NCI-H1092 treated with DMSO at 0.1 percent for 48 hours (cell line): Measurements from ENCODE around the gene NECAB2.

ENCODE experiments used
- DNase-seq: peaks from one replicate; lab custom pipeline; 2025; lab: John Stamatoyannopoulos, UW

NECAB2 gene

DNA sequence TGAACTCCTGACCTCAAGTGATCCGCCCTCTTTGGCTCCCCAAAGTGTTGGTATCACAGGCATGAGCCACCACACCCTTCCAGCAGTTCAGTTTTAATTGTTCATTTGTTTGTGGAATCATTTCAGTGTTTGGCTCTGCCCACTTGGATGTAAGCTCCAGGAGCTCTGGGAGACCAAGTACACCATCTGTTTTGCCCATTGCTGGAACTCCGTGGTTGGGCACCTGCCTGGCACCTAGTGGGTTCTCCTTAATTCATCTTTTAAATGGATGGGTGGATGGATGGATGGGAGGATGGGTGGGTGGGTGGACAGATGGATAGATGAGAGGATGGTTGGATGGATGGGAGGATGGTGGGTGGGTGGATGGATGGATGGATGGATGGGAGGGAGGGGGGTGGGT lies 953 bp upstream of the NECAB2 start:
- DNase-seq = no peak

DNA sequence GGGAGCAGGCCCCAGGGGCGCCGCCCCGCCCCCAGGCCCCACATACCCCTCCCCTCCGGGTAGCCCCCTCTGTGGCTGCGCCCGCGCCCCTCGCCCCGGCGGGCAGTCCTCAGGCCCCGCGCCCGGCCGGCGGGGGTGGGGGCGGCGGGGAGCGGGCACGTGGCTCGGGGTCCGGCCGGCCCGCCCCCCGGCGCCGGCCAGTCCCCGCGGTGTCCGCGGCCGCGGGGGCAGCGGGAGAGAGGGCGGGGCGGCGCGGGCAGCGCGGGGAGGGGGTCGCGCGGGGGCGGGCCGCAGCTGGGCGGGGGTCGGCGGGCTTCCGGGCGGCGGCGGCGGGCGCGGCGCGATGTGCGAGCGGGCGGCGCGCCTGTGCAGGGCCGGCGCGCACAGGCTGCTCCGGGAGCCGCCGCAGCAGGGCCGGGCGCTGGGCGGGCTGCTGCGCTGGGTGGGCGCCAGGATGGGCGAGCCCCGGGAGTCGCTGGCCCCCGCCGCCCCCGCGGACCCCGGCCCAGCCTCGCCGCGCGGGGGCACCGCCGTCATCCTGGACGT lies 335 bp downstream of the NECAB2 start:
- peak; percentile 13 for DNase-seq

DNA sequence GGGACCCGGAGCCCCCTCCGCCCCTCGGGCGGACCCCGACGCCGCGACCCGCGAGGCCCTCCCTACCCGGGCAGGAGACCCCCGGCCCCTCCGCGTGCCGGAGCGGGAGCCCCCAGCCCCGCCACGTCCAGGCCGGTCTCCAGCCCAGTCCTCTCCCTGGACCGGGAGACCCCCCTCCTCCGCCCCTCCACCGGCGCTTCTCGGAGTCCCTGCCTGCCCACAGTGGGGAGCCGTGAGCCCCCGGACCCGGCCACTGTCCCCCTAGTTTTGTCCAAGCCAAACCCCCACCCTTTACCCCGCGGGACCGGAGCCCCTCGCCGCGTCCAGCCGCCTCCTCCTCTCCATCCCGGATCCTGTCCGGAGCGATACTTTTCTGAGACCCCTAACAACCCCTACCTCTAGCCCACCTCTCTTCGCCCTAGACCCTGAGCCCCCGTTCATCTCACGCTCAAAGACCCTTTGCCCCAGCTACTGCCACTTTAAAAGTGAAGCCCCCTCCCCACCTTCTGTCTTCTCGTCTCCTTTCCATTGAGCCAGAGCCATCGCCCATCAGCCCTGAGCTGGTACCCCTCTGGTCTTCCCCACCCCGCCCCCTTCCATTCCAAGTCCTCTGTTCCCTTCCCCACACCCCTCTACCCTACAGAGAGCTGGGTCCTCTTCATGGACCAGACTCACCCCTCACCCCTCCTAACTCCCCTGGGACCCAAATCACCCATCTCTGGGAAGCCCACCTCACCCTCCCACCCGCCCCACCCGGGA lies 1.0 kb downstream of the NECAB2 start:
- DNase-seq = no peak

DNA sequence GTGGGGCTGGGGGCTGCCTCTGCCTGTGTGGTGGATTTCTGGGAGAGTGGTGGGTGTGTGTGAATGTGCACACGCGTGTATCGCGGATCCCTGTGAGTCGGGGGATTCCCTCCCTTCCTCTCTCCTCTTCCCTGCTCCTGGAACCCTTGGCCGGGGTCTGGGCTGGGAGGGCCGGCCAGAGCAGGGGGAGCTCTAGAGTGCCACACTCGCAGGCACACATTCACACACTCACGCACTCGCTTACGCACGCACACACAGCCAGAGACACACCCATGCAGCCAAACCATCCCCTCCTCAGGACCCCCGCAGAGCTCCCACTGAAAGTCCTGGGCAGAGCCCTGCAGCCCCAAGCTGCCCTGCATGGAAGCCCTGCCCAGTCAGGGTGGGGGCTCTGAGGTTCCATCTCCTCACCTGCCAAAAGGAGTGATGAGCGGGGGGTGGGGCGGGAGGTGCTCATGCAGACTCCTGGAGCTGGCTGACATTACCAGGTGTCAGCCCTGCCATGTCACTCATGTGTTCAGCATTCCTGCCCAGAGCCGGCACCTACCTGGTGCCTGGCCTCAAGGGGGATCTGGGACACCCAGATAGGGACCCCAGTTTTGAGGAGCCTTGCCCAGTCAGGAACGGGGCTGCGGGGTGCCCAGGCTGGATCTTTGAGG lies 1.9 kb downstream of the NECAB2 start:
- DNase-seq = no peak

DNA sequence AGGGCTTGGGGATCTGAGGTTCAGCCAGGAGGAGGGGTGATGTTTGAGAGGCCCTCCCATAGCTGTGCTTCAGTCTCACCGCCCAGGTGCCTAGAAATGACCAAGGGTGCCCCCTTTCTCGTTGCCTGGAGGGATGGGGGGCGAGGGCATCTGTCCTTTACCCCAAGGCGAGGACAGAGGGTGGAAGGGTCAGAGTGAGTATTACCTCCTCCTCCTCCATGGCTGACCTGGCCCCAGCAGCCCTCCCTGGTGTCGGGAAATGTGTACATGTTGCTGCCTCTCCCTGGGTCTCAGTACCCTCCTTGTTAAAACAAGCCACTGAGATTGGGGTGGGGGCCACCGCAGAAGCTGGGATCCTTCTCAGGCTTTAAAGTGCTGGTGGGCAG lies 2.4 kb downstream of the NECAB2 start:
- no peak for DNase-seq

DNA sequence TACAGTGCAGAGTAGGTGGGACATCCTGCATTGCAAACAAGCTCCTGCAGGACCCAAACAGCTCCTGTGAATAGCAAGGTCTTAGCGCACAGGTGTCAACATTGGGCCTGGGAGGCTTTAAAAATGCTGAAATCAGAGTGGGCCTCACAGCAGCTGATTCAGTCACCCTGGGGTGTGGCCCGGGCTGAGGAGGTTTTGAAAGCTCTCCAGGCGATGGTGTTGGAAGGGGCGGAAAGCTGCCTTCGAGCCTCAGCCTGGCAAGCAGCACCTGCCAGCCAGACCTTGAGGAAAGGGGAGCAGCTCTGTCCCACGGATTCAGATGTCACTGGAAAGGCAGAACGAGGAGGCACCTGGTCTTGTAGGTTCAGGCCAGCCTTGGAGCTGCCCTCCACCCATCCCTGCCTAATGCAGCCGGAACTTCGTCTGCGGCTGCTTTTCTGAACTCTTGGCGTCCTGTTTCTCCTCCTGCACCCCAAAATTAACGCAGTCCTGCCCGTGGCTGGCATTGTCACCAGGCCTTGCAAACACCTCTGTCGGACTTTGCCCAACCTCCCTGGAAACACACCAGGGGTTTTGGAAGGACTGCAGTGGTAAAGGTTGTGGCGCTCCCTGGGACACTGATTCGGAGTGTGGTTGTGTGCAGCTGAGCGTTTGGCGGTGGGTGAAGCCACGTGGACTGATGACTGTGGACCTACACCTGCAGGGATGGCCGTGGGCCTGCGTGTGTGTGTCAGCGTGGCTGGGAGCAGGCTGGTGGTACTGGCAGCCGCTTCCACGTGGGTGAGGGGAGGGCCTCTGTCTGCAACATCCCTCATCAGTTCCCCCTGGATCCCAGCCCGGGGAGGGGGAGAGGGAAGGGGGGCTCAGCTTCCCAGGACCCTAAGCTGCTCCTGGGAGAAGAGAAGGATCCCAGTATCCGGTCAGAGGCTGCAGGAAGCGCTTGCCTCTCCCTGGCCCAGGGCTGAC lies 3.4 kb downstream of the NECAB2 start:
- DNase-seq = no peak

DNA sequence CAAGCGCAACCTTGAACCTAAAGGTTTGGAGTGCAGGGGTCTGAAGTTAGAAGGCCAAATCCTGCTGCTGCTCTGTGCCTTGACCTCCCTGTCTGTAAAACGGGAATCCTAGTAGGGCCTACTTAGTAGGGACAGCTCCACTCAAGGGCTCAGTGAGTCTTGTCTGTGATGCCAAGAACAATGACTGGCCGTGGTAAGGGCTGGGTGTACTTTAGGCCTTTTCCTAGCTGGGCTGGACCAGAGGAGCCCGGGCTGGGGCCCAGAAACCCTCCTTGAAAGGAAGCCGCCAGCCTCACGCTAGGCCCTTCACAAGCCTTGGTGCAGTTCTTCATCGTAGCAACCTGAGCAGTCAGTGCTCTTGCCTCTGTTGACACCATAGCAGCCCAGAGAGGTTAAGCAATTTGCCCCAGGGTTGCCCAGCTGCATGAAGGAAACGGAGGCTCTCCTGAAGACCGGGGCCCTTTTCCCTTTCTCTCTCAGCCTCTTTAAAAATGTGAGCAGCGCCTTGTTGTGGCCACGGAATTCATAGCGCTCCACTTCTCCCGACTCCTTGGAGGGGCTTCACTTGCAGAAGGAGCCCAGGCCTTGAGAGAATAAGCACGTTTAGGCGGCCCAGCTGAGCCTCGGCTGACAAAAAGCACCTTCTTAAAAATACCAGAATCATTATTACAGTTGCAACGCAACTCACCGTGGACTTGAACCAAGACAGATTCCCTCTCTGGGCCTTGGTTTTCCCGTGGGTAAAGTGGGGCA lies 4.4 kb downstream of the NECAB2 start:
- no peak for DNase-seq

DNA sequence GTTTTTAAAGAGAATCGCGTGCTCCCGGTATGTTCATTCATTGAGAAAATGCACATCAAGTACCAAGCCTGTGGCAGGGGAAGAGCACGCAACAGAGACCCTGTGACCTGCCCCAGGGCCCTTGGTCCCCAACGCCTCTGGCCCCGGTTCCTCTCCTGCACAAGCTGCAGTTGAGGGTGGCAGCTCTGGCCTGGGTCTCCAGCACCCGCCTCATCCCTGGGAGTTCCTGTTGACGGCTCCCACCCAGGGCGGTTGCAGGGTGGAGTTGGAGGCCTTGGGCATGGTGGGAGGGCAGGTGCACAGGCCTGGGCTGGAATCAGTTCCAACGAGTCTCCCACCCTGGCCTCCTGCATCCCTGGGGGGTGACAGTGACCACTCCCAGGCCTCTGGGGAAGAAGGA lies 5.0 kb downstream of the NECAB2 start:
- DNase-seq = no peak

DNA sequence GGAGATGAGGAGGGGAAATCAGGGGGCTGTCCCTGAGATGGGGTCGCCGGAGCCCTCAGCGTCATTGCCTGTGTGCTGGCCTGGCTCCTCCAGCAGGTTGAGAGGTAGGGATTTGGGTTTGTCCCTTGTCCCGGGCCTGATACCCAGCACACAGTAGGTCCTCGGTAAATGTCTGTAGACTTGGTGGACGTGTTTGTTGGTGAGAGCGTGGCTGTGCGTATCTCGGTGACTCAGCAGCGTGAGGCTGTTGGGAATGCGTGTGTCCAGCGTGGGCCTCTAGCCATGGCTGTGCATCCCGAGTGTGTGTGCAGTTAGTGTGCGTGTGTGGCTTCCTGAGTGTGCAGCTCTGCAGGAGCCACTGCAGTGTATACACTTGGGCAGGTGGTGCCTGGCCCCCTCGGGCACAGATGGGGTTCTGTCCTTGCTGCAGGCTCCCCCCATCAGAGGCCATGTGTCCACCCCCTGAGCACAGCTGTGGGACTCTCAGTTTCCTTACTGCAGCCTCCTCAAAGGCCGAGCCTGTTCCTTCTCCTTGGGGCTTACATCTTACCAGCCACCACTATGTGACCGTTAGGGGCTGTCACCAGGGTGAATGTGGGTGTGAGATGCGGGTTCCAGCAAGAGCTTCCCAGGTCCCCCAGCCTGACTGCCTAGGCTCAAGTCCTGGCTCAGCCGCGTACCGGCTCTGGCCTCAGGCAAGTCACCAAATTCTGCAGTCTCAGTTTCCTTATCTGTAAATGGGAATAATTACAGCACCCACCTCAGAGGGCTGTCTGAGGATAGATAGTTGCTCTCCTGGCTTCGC lies 5.7 kb downstream of the NECAB2 start:
- no peak for DNase-seq

DNA sequence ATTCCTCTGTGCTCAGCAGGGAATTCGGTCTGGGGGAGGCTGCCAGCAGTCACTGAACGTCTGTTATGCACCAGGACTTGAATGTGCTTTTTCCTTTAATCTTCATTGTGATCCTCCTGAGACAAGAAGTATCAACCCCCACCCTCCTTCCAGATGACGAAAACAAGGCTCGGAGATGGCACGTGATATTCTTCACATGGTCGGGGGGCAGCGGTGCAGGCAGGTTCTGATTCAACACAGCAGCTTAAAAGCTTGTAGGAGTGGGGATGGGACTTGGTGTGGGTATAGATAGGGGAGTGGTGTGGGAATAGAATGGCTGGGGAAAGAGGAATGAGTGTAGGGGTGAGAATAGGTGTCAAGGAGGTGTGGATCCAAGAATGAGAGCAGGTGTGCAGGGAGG lies 6.4 kb downstream of the NECAB2 start:
- DNase-seq = no peak

DNA sequence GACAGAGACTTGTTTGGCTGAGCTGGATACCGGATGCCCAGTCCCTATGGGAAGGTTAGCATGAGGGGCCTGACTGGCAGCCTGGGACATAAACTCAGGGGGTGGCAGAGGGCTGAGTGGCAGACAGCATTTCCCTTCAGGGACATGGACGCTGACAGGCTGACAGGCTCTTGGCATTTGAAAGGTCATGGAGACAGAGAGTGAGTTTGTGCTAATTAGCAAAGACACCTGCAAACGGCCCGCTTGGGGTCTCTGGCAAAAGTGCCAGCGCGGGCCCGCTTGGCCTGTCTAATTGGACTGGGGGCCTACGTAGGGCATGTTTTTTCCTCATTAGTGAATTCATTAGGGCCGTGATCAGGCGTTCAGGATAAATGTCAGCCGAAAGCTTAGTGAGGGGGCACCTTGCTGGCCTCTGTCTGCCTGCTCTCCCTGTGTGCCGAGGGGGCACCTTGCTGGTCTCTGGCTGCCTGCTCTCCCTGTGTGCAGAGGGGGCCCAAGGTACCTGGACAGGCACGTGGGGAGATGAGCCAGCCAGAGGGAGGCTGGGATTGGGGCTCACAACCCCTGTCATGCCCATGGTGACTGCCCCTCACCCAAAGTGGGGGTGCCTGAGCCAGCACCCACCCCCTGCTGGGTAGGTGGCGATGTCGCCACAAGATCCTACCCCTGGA lies 7.7 kb downstream of the NECAB2 start:
- no peak for DNase-seq

DNA sequence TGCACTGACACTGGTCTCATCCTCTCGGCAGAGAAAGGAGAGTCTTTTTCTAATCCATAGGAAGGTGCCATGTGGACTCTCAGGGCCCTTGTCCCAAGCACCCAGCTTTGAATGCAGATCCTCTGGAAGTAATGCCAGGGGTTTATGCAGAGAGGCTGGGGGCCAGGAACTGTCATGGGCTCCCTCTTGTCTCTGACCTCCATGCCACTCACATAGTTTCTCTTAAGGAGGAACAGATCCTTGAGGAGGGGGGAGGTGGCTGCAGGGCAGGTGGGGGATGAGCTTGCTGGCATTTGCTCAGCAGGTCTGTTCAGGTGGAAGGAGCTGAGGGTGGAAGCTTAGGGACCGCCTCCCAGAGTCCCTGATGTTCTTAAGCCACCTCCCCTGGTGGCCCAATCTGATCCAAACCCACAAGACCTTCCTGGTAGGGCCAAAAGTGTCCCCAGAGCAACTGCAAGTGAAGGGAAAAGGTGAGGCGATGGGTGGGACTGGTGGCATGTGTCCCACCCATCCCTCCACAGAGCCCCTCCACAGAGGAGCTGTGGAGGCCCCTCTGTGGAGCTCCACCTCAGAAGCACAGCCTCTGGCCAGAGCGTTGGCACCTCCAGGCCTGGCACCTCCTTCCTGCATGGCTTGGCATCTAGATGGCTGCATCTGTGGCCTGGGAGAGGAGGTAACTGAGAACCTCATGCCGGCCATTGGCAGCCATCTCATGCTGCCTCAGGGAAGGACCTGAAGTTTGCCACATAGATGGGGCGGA lies 9.2 kb downstream of the NECAB2 start:
- DNase-seq = no peak

DNA sequence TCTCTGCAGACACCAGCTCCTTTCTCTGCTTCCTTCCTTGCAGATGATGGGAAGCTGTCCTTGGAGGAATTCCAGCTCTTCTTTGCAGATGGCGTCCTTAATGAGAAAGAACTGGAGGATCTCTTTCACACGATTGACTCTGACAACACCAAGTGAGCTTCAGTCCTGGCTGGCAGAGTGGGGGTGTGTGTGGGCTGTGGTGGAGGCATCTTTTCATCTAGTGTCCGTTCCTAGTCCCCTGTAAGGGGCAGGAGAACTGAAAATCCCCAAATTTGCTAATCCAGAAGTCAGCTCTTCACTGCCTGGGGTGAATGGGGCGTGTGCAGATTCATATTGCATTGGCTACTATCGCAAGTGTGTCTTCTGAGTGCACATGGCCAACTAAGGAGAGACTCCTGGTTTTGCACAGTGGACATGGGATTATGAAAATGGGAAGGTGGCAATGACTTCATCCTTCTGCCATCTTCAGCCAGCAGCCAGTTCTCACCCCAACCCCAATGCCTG lies 10.4 kb downstream of the NECAB2 start:
- no peak for DNase-seq

DNA sequence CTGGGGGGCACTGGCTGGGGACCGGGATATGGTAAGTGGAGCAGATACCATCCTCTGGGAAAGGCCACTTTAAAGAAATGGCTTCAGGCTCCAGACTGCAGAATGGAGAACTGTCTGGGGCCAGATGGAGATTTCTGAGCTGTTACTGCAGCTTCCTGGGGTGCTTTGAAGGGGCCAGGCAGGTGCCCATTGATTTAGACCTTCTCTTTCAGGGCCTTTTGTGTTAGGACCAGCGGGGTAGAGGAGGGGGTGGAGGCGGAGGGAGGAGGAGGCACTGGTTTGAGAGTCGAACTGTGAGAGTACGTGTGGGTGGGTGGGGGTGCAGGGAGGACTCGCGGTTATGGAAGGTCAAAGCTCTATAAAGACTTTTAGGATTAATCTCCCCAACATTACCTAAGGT lies 11.4 kb downstream of the NECAB2 start:
- DNase-seq = no peak

DNA sequence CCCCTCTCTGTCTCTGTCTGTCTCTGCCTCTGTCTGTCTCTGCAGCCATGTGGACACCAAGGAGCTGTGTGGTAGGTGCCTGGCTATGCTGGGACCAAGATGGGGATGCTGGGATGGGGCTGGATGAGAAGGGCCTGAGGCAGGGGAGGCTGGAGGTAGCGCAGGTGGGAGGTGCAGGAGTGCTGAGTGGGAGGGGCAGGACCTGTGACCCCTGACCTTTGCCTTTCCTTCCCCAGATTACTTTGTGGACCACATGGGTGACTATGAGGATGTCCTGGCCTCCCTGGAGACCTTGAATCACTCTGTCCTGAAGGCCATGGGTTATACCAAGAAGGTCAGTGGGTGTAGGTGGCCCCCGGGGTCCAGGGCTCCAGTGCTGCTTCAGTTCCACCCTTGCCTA lies 12.8 kb downstream of the NECAB2 start:
- no peak for DNase-seq

DNA sequence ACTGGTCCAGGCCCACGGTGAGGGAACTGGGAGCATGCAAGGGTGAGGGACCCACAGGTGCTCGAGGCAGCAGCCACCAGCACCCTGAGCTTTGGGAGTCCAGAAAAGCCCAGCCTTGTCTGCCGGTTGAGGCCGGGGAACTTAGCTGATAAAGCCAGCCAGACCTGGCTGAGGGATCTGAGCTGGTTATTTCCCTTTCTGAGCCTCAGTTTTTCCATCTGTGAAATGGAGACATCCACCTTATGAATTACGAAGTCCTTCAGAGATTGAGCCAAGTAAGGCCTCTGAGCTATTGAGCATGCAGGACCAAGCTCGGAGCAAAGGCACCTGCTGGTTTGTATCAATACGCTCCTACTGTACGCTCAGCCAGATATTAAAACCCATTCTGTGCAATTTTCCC lies 13.8 kb downstream of the NECAB2 start:
- DNase-seq = no peak

DNA sequence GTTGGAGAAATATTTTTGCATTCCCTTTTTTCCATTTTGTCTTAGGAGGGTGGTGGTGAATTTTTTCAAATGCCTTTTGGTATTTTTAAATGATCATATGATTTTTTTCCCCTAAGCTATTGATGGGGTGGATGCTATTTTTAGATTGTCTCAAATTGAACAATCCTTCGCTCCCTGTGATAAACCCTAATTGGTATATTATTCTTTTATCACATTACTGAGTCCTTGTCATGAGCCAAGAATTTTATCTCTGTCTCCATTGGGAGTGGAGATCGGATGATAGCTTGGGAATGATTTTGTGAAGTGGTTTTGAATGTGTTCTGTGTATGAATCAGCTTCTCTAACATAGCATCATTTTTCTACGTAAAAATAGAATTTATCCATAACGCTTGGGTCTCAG lies 15.4 kb downstream of the NECAB2 start:
- no peak for DNase-seq

DNA sequence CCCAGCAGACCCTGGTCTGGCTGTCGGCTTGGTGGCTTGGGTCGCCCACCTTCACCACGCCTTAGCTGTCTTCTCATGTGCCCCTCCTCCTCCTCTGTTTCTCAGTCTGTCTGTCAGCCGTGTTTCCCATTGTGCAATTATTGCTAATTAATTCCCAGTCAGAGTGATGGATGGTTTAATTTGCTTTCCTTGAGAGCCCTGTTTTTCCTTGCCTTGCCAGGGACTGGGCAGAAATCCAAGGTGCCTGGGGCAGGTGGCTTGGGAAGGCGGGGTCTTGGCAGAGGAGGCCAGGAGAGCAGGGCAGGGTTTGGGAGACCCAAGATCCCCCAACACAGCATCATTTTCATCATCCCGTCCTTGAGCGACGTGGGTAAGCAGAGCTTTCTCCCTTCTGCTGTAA lies 21.3 kb downstream of the NECAB2 start:
- peak; percentile 40 for DNase-seq

DNA sequence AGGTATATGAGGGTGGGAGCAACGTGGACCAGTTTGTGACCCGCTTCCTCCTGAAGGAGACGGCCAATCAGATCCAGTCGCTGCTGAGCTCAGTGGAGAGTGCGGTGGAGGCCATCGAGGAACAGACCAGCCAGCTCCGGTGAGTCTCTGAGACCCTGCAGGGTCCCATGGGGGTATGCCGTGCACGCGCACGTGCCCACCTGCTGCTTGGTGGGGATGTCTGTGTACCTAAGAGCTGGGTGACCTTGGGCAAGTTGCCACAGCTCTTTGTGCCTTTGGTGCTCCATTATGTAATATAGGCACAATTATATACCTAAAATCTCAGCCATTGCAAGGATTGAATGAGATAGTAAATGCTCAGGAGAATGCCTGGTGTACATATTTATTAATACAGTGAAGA lies 22.4 kb downstream of the NECAB2 start:
- DNase-seq = peak; percentile 5
